Keratinocyte (primary cell): ENCODE data around the gene JCAD. TPM values are rescaled to one million over a fixed set of nuclear protein-coding genes. Genes with fewer than 3 reads are reported as not detected.

Source experiments
- DNase-seq: peaks from one replicate; pipeline ENCODE4 v3.0.0-alpha.2; 2011; ENCODE audit warnings: low read depth, missing footprints, low spot score
- FAIRE-seq: peaks from 2 replicates; lab custom pipeline; 2011; peaks lifted over from hg19 to GRCh38; lab: Jason Lieb, UNC
- H2AFZ ChIP-seq: 2 replicates; pipeline ENCODE4 v1.6.0; 2012; ENCODE audit warnings: low read length, control low read depth, inconsistent platforms; ENCODE audit not compliant: control insufficient read depth
- H3K27ac ChIP-seq: 2 replicates; pipeline ENCODE4 v1.5.1; 2011; ENCODE audit warnings: low read length; ENCODE audit not compliant: control insufficient read depth, insufficient read depth
- H3K27me3 ChIP-seq: 3 replicates; pipeline ENCODE4 v1.6.0; 2011; ENCODE audit warnings: low read length; ENCODE audit not compliant: control insufficient read depth, insufficient read depth; ENCODE audit errors: extremely low read depth
- H3K36me3 ChIP-seq, 2 experiments: 2 replicates in 1 of 2; 3 replicates in 1 of 2; pipeline ENCODE4 v1.5.1; 2011; ENCODE audit warnings: low read length in 2 of 2, mild to moderate bottlenecking in 1 of 2; ENCODE audit not compliant: control insufficient read depth in 2 of 2, insufficient read depth in 2 of 2; ENCODE audit errors: extremely low read depth in 1 of 2
- H3K4me1 ChIP-seq: 3 replicates; pipeline ENCODE4 v1.5.1; 2011; ENCODE audit warnings: low read length; ENCODE audit not compliant: control insufficient read depth, insufficient read depth; ENCODE audit errors: extremely low read depth
- H3K4me2 ChIP-seq: 3 replicates; pipeline ENCODE4 v1.6.0; 2011; ENCODE audit warnings: low read depth, low read length; ENCODE audit not compliant: control insufficient read depth, insufficient read depth; ENCODE audit errors: extremely low read depth
- H3K4me3 ChIP-seq, 3 experiments: fragments of 200-600 bp in 1 of 3; sonication (generic) in 1 of 3; 2 replicates in 2 of 3; 3 replicates in 1 of 3; pipeline ENCODE4 v1.5.1; 2011 to 2016; ENCODE audit warnings: low read length in 3 of 3, mild to moderate bottlenecking in 3 of 3, control low read depth in 2 of 3, inconsistent platforms in 1 of 3, low read depth in 1 of 3, mixed read lengths in 1 of 3, mixed run types in 1 of 3, moderate library complexity in 1 of 3; ENCODE audit not compliant: control insufficient read depth in 2 of 3, insufficient read depth in 2 of 3; ENCODE audit errors: extremely low read depth in 1 of 3
- H3K79me2 ChIP-seq: 2 replicates; pipeline ENCODE4 v1.6.0; 2012; ENCODE audit warnings: low read length; ENCODE audit not compliant: control insufficient read depth, insufficient read depth
- H3K9ac ChIP-seq: 3 replicates; pipeline ENCODE4 v1.6.0; 2011; ENCODE audit warnings: low read length; ENCODE audit not compliant: control insufficient read depth, insufficient read depth; ENCODE audit errors: extremely low read depth
- H3K9me1 ChIP-seq: 3 replicates; pipeline ENCODE4 v1.6.0; 2011; ENCODE audit warnings: low read length; ENCODE audit not compliant: control insufficient read depth, insufficient read depth; ENCODE audit errors: extremely low read depth
- H3K9me3 ChIP-seq: 2 replicates; pipeline ENCODE4 v1.5.1; 2012; ENCODE audit warnings: low read depth, low read length; ENCODE audit not compliant: control insufficient read depth
- H4K20me1 ChIP-seq: 3 replicates; pipeline ENCODE4 v1.6.0; 2011; ENCODE audit warnings: low read length; ENCODE audit not compliant: control insufficient read depth, insufficient read depth; ENCODE audit errors: extremely low read depth
- EZH2 ChIP-seq: IDR thresholded peaks from one replicate; pipeline ENCODE4 v1.6.1; 2012; ENCODE audit warnings: inconsistent platforms, mild to moderate bottlenecking, low read length, moderate library complexity
- dilution Hi-C: fragments of 300-500 bp; cut with MboI; formaldehyde crosslinking; loops from one replicate; pipeline ENCODE4 v1.7.0; 2020; ENCODE audit warnings: low sequenced_read_pairs; ENCODE audit not compliant: extremely low pct_ligation_motif_present
- polyA plus RNA-seq, 5 experiments: library from polyadenylated mRNA; depleted of rRNA in 3 of 5; stranded (reverse) in 3 of 5; stranded (forward) in 1 of 5; unstranded in 1 of 5; fragments of >200 nt; gene quantifications; 1 replicate in 1 of 5; 2 replicates in 3 of 5; 3 replicates in 1 of 5; pipeline versions ENCODE4 v1.2.1 to v1.2.3, GENCODE V29; 2011 to 2012; ENCODE audit warnings: missing spikeins in 2 of 5, low read depth in 1 of 5, low replicate concordance in 1 of 5
- TF ChIP-seq, protein P1 (sequence below), 3 experiments: IDR thresholded peaks in 1 of 3; conservative IDR thresholded peaks in 1 of 3; optimal IDR thresholded peaks in 1 of 3; 2 replicates in 2 of 3; 3 replicates in 1 of 3; pipeline versions ENCODE3 to v1.5.1; 2011; ENCODE audit warnings: low read length in 3 of 3, mild to moderate bottlenecking in 3 of 3, moderate library complexity in 2 of 3, control low read depth in 1 of 3, inconsistent platforms in 1 of 3; ENCODE audit not compliant: insufficient read depth in 2 of 3; ENCODE audit errors: extremely low read depth in 1 of 3

JCAD gene
- polyA plus RNA-seq, 1 donor (not counting 4 experiments of a cell fraction or from before 2014, with no cell fraction given) = 0.10 TPM

DNA sequence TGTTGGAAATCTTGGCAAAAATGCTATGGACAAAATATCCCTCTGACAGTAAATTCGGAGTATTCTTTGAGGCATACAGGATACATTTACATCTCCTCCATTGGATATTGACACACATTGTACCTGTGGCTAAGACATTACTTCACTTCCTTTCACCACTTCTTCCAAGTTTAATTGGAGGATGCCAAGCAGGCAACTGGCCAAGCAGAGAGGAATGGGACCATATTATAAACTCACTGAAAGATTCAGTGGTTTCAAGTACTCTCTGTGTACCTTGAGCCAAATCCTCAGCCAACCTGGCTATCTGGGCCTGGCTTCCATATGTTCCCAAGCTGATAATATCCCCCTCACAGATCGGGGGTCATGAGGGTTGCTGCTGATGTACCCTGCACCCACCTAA is 14.7 kb upstream of the JCAD start:
- TF ChIP-seq, protein P1, sequence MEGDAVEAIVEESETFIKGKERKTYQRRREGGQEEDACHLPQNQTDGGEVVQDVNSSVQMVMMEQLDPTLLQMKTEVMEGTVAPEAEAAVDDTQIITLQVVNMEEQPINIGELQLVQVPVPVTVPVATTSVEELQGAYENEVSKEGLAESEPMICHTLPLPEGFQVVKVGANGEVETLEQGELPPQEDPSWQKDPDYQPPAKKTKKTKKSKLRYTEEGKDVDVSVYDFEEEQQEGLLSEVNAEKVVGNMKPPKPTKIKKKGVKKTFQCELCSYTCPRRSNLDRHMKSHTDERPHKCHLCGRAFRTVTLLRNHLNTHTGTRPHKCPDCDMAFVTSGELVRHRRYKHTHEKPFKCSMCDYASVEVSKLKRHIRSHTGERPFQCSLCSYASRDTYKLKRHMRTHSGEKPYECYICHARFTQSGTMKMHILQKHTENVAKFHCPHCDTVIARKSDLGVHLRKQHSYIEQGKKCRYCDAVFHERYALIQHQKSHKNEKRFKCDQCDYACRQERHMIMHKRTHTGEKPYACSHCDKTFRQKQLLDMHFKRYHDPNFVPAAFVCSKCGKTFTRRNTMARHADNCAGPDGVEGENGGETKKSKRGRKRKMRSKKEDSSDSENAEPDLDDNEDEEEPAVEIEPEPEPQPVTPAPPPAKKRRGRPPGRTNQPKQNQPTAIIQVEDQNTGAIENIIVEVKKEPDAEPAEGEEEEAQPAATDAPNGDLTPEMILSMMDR (optimal IDR thresholded peaks at IDR 0.05 in 1 of 3, IDR thresholded peaks at IDR 0.05 in 1 of 3, conservative IDR thresholded peaks at IDR 0.05 in 1 of 3; ENCODE audit: extremely low read depth in 1 of 3, insufficient read depth in 2 of 3, low read length in 3 of 3) = no peak
- no peak for TF ChIP-seq EZH2

DNA sequence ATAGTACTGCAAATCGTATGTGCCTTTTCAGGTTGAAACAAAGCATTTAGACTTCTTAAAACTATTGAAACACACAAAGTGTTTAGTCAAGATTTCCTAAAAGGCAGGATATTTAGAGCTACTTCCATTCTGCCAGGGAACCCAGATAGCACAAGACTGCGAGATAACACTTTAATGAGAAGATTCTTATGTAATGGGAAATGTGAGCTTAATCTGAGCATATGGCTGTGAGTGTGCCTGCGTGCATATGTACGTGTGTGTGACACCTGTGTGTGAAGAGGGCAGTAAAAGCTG is 14.3 kb upstream of the JCAD start:
- no peaks in the 10 kb centered on the region for H3K9me3 ChIP-seq
- no peak overlapping the region for H3K9ac ChIP-seq
- H3K27me3 ChIP-seq = no peaks in the 10 kb centered on the region
- no peak overlapping the region for H3K4me3 ChIP-seq
- no peak overlapping the region for H2AFZ ChIP-seq
- no peak for FAIRE-seq
- no peaks in the 10 kb centered on the region for H3K36me3 ChIP-seq
- H3K27ac ChIP-seq = no peak overlapping the region
- dilution Hi-C loops = no loop called here
- TF ChIP-seq, protein P1 (optimal IDR thresholded peaks at IDR 0.05 in 1 of 3, IDR thresholded peaks at IDR 0.05 in 1 of 3, conservative IDR thresholded peaks at IDR 0.05 in 1 of 3; ENCODE audit: extremely low read depth in 1 of 3, insufficient read depth in 2 of 3, low read length in 3 of 3) = no peak
- no peak for TF ChIP-seq EZH2
- H3K9me1 ChIP-seq = no peaks in the 10 kb centered on the region
- H3K4me1 ChIP-seq = no peaks in the 10 kb centered on the region
- no peaks in the 10 kb centered on the region for H4K20me1 ChIP-seq
- no peak overlapping the region for H3K4me2 ChIP-seq
- no peak for DNase-seq
- H3K79me2 ChIP-seq = no peaks in the 10 kb centered on the region

More for the DNA sequence above, 14.7 kb upstream of the JCAD start:
- no peak overlapping the region for H3K4me2 ChIP-seq
- dilution Hi-C loops = no loop called here
- no peaks in the 10 kb centered on the region for H4K20me1 ChIP-seq
- H3K9ac ChIP-seq = no peak overlapping the region
- DNase-seq = no peak
- no peak overlapping the region for H2AFZ ChIP-seq
- no peaks in the 10 kb centered on the region for H3K9me3 ChIP-seq
- no peaks in the 10 kb centered on the region for H3K79me2 ChIP-seq
- no peaks in the 10 kb centered on the region for H3K9me1 ChIP-seq
- no peak overlapping the region for H3K27ac ChIP-seq
- H3K36me3 ChIP-seq = no peaks in the 10 kb centered on the region
- no peak overlapping the region for H3K4me3 ChIP-seq
- no peaks in the 10 kb centered on the region for H3K4me1 ChIP-seq
- no peaks in the 10 kb centered on the region for H3K27me3 ChIP-seq
- no peak for FAIRE-seq
